B cell (primary cell): ENCODE measurements around the gene CCNT1. TPM values are rescaled to one million over a fixed set of nuclear protein-coding genes. Genes with fewer than 3 reads are reported as not detected.

Experiments used
- ATAC-seq: fragments of 200-7000 bp; cut with Tn5 transposase; one replicate; pipeline ENCODE4 v1.10.0; 2021; ENCODE audit warnings: low read depth, mild to moderate bottlenecking, moderate number of reproducible peaks, moderate library complexity
- CTCF ChIA-PET: fragments of 350-600 bp; sonication (Branson Sonifier 250); formaldehyde crosslinking; loops from one replicate; lab custom pipeline; 2021; ENCODE audit warnings: antibody characterized with exemption, inconsistent platforms; lab: Charles Lee
- POLR2A ChIA-PET: fragments of 350-600 bp; sonication (Branson Sonifier 250); formaldehyde crosslinking; loops from one replicate; lab custom pipeline; 2021; ENCODE audit warnings: antibody characterized with exemption; lab: Charles Lee
- DNase-seq: peaks from one replicate; pipeline ENCODE4 v3.0.0; 2013
- H2AFZ ChIP-seq: 2 replicates; pipeline ENCODE4 v1.6.1; 2012; ENCODE audit warnings: mild to moderate bottlenecking, low read depth, low read length; ENCODE audit not compliant: insufficient read depth, poor library complexity, severe bottlenecking
- H3K27ac ChIP-seq, 2 donors: 1 replicate in 1 of 2; 2 replicates in 1 of 2; pipeline ENCODE4 v1.5.1; 2012 to 2013; ENCODE audit warnings: low read length in 2 of 2, mild to moderate bottlenecking in 2 of 2, moderate library complexity in 1 of 2
- H3K27me3 ChIP-seq, 4 experiments: fragments of 200-600 bp in 1 of 4; sonication (generic) in 1 of 4; replicated peaks in 1 of 4; 1 replicate in 2 of 4; 2 replicates in 2 of 4; pipeline versions ENCODE4 v1.6.1 to v1.7.0; 2013 to 2016; ENCODE audit warnings: low read length in 3 of 4, mild to moderate bottlenecking in 2 of 4, mixed read lengths in 1 of 4, moderate library complexity in 1 of 4; ENCODE audit not compliant: insufficient read depth in 4 of 4, control insufficient read depth in 3 of 4; ENCODE audit errors: control extremely low read depth in 1 of 4
- H3K36me3 ChIP-seq, 2 experiments: replicated peaks in 1 of 2; 1 replicate in 1 of 2; 2 replicates in 1 of 2; pipeline versions ENCODE4 v1.6.1 to v1.7.1; 2013; ENCODE audit warnings: low read length in 1 of 2; ENCODE audit not compliant: insufficient read depth in 2 of 2, control insufficient read depth in 1 of 2; ENCODE audit errors: control extremely low read depth in 1 of 2, extremely low read depth in 1 of 2
- H3K4me1 ChIP-seq, 2 donors: fragments of 200-600 bp in 1 of 2; sonication (generic) in 1 of 2; 1 replicate in 1 of 2; 2 replicates in 1 of 2; pipeline versions ENCODE4 v1.5.1 to v1.6.1; 2013 to 2017; ENCODE audit warnings: low read length in 2 of 2; ENCODE audit not compliant: control insufficient read depth in 2 of 2, insufficient read depth in 2 of 2
- H3K4me2 ChIP-seq: replicated peaks from 2 replicates; pipeline ENCODE3; 2012; ENCODE audit warnings: mild to moderate bottlenecking, low read depth, low read length; ENCODE audit not compliant: poor library complexity, severe bottlenecking
- H3K4me3 ChIP-seq, 5 experiments: fragments of 200-600 bp in 1 of 5; sonication (generic) in 1 of 5; 1 replicate in 3 of 5; 2 replicates in 2 of 5; pipeline versions ENCODE4 v1.5.1 to v1.7.0; 2011 to 2016; ENCODE audit warnings: low read length in 4 of 5, mild to moderate bottlenecking in 4 of 5, low read depth in 2 of 5, control low read depth in 1 of 5, moderate library complexity in 1 of 5; ENCODE audit not compliant: insufficient read depth in 1 of 5; ENCODE audit errors: control extremely low read depth in 1 of 5, extremely low read depth in 1 of 5
- H3K79me2 ChIP-seq: fragments of 200-600 bp; sonication (generic); one replicate; pipeline ENCODE4 v1.6.0; 2016; ENCODE audit warnings: low read length; ENCODE audit not compliant: control insufficient read depth, insufficient read depth
- H3K9ac ChIP-seq: fragments of 200-600 bp; sonication (generic); 2 replicates; pipeline ENCODE4 v1.6.1; 2017; ENCODE audit warnings: mild to moderate bottlenecking, low read length, moderate library complexity
- H3K9me3 ChIP-seq, 3 donors: one replicate each; pipeline versions ENCODE4 v1.6.1 to v1.7.1; 2013; ENCODE audit warnings: low read length in 2 of 3; ENCODE audit not compliant: control insufficient read depth in 2 of 3, insufficient read depth in 1 of 3; ENCODE audit errors: control extremely low read depth in 1 of 3
- H4K20me1 ChIP-seq: 2 replicates; pipeline ENCODE4 v1.6.0; 2012; ENCODE audit warnings: mild to moderate bottlenecking, low read length; ENCODE audit not compliant: insufficient read depth, control insufficient read depth, poor library complexity, severe bottlenecking
- H3K27ac Mint-ChIP-seq: one replicate; pipeline ENCODE4 v1.8.0; 2021; ENCODE audit warnings: mixed read lengths
- H3K27me3 Mint-ChIP-seq: one replicate; pipeline ENCODE4 v1.8.0; 2021; ENCODE audit warnings: mixed read lengths
- H3K4me1 Mint-ChIP-seq: one replicate; pipeline ENCODE4 v1.8.0; 2021; ENCODE audit warnings: mixed read lengths
- H3K4me3 Mint-ChIP-seq: one replicate; pipeline ENCODE4 v1.8.0; 2021; ENCODE audit warnings: mixed read lengths
- H3K9me3 Mint-ChIP-seq: one replicate; pipeline ENCODE4 v1.8.0; 2022; ENCODE audit warnings: mixed read lengths; ENCODE audit not compliant: insufficient read depth
- CTCF ChIP-seq: fragments of 200-600 bp; IDR thresholded peaks from one replicate; pipeline ENCODE4 v1.8.0; 2022; ENCODE audit warnings: antibody characterized with exemption, mild to moderate bottlenecking
- EZH2 ChIP-seq: IDR thresholded peaks from 2 replicates; pipeline ENCODE4 v1.6.1; 2012; ENCODE audit warnings: borderline replicate concordance, low read depth, mild to moderate bottlenecking, moderate library complexity, low read length; ENCODE audit not compliant: insufficient read depth, poor library complexity, severe bottlenecking
- WGBS: methylation state at CpG from one replicate; pipeline ENCODE4 v1.1.5; 2013; ENCODE audit warnings: missing lambda C conversion rate; ENCODE audit not compliant: insufficient coverage; 5-methylcytosine and 5-hydroxymethylcytosine counted together
- intact Hi-C: fragments of 100-400 bp; cut with micrococcal nuclease; formaldehyde crosslinking; loops from one replicate; pipeline ENCODE4 v1.10.0; 2022
- polyA plus RNA-seq: library from polyadenylated mRNA; depleted of rRNA; stranded (reverse); fragments of >200 nt; gene quantifications from 2 replicates; pipeline ENCODE4 v1.2.3, GENCODE V29; 2012
- total RNA-seq, 2 donors: library from RNA; stranded (reverse); fragments of 120-200 nt in 1 of 2; gene quantifications; 1 replicate in 1 of 2; 2 replicates in 1 of 2; pipeline versions ENCODE4 v1.2.3 to v1.2.4, GENCODE V29; 2013 to 2022

CCNT1 gene
- total and polyA plus RNA-seq, 2 donors (not counting 1 experiment from before 2014, with no cell fraction given), result 13.9 to 77.3 TPM

GRCh38 chr12:48691826-48692487, 24.6 kb downstream of the CCNT1 start:
- Histone ChIP-seq H4K20me1 (peaks cover 9% of the 10 kb centered on the region), H3K27ac (no peak overlapping the region), H3K9ac (no peak overlapping the region), H3K4me1 (no peaks in the 10 kb centered on the region), H3K36me3 (peaks cover 5 to 75% of the 10 kb centered on the region in 2 experiments), H3K9me3 (no peaks in the 10 kb centered on the region), H3K4me3 (no peak overlapping the region), H3K4me2 (no peak overlapping the region), H3K27me3 (no peaks in the 10 kb centered on the region), H2AFZ (no peak overlapping the region), H3K79me2 (peaks cover 7% of the 10 kb centered on the region)
- DNase-seq (no peak), ATAC-seq (no peak)
- TF ChIP-seq EZH2 (no peak), CTCF (no peak)
- Mint-ChIP-seq H3K27ac (no peak overlapping the region), H3K9me3 (no peaks in the 10 kb centered on the region), H3K27me3 (no peaks in the 10 kb centered on the region), H3K4me3 (no peak overlapping the region), H3K4me1 (no peaks in the 10 kb centered on the region)
- ChIA-PET CTCF (no interaction called here), POLR2A (no interaction called here)
- no CpG with 5 or more reads among the region's 2 CpGs for WGBS
- intact Hi-C loops, result no loop called here

DNA sequence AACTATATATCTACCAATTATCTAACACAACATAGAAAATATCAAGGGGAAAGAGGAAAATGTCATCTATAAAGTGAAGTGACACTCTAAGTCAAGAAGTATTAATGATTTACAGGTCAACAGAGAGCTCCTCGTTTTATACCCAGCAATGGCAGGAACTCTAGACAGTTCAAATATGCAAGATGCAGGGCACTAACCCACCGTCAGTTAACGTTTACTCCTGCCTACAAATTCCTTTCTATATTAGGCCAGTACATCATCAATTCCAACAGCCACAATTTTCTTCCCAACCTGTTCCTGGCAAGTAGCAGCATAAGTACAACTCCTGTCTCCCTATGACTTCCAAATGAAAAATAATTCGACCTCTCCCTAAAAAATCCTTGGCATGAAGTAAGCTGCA, 25.5 kb downstream of the CCNT1 start:
- ChIA-PET CTCF (no interaction called here), POLR2A (no interaction called here)
- H3K4me1 ChIP-seq, result no peaks in the 10 kb centered on the region
- intact Hi-C loops, result no loop called here
- 91% methylated on average over 4 of the region's 4 CpGs for WGBS
- peaks cover 5 to 65% of the 10 kb centered on the region in 2 experiments for H3K36me3 ChIP-seq
- no peak overlapping the region for H3K4me3 ChIP-seq
- H3K9ac ChIP-seq, result no peak overlapping the region
- no peak overlapping the region for H3K4me2 ChIP-seq
- no peak overlapping the region for H3K27ac Mint-ChIP-seq
- ATAC-seq (no peak), DNase-seq (no peak)
- H3K4me1 Mint-ChIP-seq, result no peaks in the 10 kb centered on the region
- no peaks in the 10 kb centered on the region for H3K27me3 Mint-ChIP-seq
- no peak overlapping the region for H3K4me3 Mint-ChIP-seq
- no peak for TF ChIP-seq CTCF
- no peaks in the 10 kb centered on the region for H3K27me3 ChIP-seq
- no peak overlapping the region for H2AFZ ChIP-seq
- H3K9me3 ChIP-seq, result no peaks in the 10 kb centered on the region
- H4K20me1 ChIP-seq, result peaks cover 9% of the 10 kb centered on the region
- no peak overlapping the region for H3K27ac ChIP-seq
- no peaks in the 10 kb centered on the region for H3K9me3 Mint-ChIP-seq
- H3K79me2 ChIP-seq, result peaks cover 3% of the 10 kb centered on the region
